ENCODE data around the gene MTMR3. TPM values are rescaled to one million over a fixed set of nuclear protein-coding genes. Genes with fewer than 3 reads are reported as not detected.

Gene MTMR3
- total RNA-seq, 1 experiment from 2014 or later, result 26.8 TPM

DNA sequence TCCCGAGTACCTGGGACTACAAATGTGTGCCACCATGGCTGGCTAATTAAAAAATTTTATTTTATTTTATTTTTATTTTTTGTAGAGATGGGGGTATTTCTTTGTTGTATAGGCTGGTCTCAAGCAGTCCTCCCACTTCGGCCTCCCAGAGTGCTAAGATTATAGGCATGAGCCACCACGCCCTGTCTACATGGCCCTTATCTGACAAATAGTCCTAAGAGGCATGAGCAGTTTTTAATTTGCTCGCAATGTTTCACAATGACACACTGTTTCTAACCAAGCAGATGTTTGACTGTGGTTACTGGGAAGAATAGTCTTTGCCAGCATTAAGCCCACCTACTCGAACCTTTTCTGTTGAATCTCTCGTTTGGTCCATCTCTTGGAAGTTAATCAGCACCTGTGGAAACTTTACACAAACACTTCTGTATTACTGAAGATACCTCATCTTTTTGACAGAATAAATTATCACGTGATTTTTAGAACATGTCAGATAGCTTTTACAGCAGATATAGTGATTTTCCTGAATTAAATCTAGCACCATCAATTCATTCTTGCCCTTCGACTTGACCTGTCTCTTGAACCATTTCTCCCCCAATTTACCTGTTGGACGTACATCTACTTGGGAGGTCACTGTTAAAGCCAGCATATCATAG, 71.4 kb downstream of the MTMR3 start:
- no peaks in the 10 kb centered on the region for H3K4me1 ChIP-seq (ENCODE audit: control insufficient read depth, insufficient read depth, low read length)
- H3K4me3 ChIP-seq (ENCODE audit: low read depth in 2 of 2, low read length in 2 of 2), result no peak overlapping the region
- ATAC-seq (no peak), DNase-seq (ENCODE audit: low read depth, low spot score) (no peak)
- no peaks in the 10 kb centered on the region for H3K9me3 ChIP-seq (ENCODE audit: control insufficient read depth, insufficient read depth, low read depth, low read length)
- ChIA-PET POLR2A (interaction anchor here (0.7 kb wide), 1 partner anchor 24 kb away, joined by 3 read pairs; no protein-coding TSS in a partner anchor), CTCF (no interaction called here)
- in situ Hi-C loops (cut with HindIII; ENCODE audit: low pct_unique_long_range_greater_than_20kb, low sequenced_read_pairs) (no loop called here), intact Hi-C loops (cut with micrococcal nuclease; ENCODE audit: unreplicated experiment) (no loop called here)
- no peaks in the 10 kb centered on the region for H3K27me3 ChIP-seq (ENCODE audit: control insufficient read depth, insufficient read depth, low read length)
- BruUV-seq (replicated peaks), result no TSS peak
- no peak for TF ChIP-seq POLR2AphosphoS5 (IDR thresholded peaks at IDR 0.05; ENCODE audit: low read depth, low read length)
- TF ChIP-seq TCF7L2 (IDR thresholded peaks at IDR 0.05; ENCODE audit: low read depth, low read length), result no peak
- TF ChIP-seq, protein P1, sequence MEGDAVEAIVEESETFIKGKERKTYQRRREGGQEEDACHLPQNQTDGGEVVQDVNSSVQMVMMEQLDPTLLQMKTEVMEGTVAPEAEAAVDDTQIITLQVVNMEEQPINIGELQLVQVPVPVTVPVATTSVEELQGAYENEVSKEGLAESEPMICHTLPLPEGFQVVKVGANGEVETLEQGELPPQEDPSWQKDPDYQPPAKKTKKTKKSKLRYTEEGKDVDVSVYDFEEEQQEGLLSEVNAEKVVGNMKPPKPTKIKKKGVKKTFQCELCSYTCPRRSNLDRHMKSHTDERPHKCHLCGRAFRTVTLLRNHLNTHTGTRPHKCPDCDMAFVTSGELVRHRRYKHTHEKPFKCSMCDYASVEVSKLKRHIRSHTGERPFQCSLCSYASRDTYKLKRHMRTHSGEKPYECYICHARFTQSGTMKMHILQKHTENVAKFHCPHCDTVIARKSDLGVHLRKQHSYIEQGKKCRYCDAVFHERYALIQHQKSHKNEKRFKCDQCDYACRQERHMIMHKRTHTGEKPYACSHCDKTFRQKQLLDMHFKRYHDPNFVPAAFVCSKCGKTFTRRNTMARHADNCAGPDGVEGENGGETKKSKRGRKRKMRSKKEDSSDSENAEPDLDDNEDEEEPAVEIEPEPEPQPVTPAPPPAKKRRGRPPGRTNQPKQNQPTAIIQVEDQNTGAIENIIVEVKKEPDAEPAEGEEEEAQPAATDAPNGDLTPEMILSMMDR (IDR thresholded peaks at IDR 0.05), result no peak
- TF ChIP-seq SIN3A (IDR thresholded peaks at IDR 0.05; ENCODE audit: borderline replicate concordance, insufficient read depth, low read depth, low read length), result no peak
- TF ChIP-seq REST (IDR thresholded peaks at IDR 0.05; ENCODE audit: insufficient read depth in 1 of 2, low read depth in 2 of 2, low read length in 1 of 2), result no peak
- H3K36me3 ChIP-seq (ENCODE audit: control insufficient read depth, insufficient read depth, low read length), result no peaks in the 10 kb centered on the region
- H3K27ac ChIP-seq (ENCODE audit: low read length), result no peak overlapping the region

GRCh38 chr22:29956680-29957079, 73.7 kb downstream of the MTMR3 start:
- no TSS peak for BruUV-seq (replicated peaks)
- no peak overlapping the region for H3K27ac ChIP-seq (ENCODE audit: low read length)
- H3K4me3 ChIP-seq (ENCODE audit: low read depth in 2 of 2, low read length in 2 of 2), result no peak overlapping the region
- POLR2A ChIA-PET, result no interaction called here
- H3K27me3 ChIP-seq (ENCODE audit: control insufficient read depth, insufficient read depth, low read length), result no peaks in the 10 kb centered on the region
- CTCF ChIA-PET, result no interaction called here
- DNase-seq (ENCODE audit: low read depth, low spot score) (no peak), ATAC-seq (no peak)
- H3K9me3 ChIP-seq (ENCODE audit: control insufficient read depth, insufficient read depth, low read depth, low read length), result no peaks in the 10 kb centered on the region
- intact Hi-C loops (cut with micrococcal nuclease; ENCODE audit: unreplicated experiment), result no loop called here
- no peaks in the 10 kb centered on the region for H3K4me1 ChIP-seq (ENCODE audit: control insufficient read depth, insufficient read depth, low read length)
- H3K36me3 ChIP-seq (ENCODE audit: control insufficient read depth, insufficient read depth, low read length), result no peaks in the 10 kb centered on the region
- TF ChIP-seq REST (IDR thresholded peaks at IDR 0.05; ENCODE audit: insufficient read depth in 1 of 2, low read depth in 2 of 2, low read length in 1 of 2) (no peak), POLR2AphosphoS5 (IDR thresholded peaks at IDR 0.05; ENCODE audit: low read depth, low read length) (no peak)
- in situ Hi-C loops (cut with HindIII; ENCODE audit: low pct_unique_long_range_greater_than_20kb, low sequenced_read_pairs), result no loop called here

Data from Panc1 (cell line).